H9 (cell line): ENCODE results near the gene HS6ST3. TPM values are rescaled to one million over a fixed set of nuclear protein-coding genes. Genes with fewer than 3 reads are reported as not detected.

Source experiments
- DNase-seq: peaks from one replicate; pipeline ENCODE4 v3.0.0-alpha.2; 2017
- H2AFZ ChIP-seq: one replicate; pipeline ENCODE4 v1.6.1; 2013; ENCODE audit warnings: mild to moderate bottlenecking, low read length, control low read depth, moderate library complexity
- H2AK5ac ChIP-seq: 2 replicates; pipeline ENCODE4 v1.6.1; 2013; ENCODE audit warnings: low read length, control low read depth, mixed read lengths; ENCODE audit not compliant: insufficient read length
- H2BK120ac ChIP-seq: one replicate; pipeline ENCODE4 v1.6.1; 2013; ENCODE audit warnings: low read depth, mild to moderate bottlenecking, low read length, control low read depth, inconsistent platforms; ENCODE audit not compliant: poor library complexity, severe bottlenecking
- H2BK12ac ChIP-seq: 2 replicates; pipeline ENCODE4 v1.6.1; 2013; ENCODE audit warnings: low read length, control low read depth, mixed read lengths, low read depth; ENCODE audit not compliant: insufficient read length
- H2BK15ac ChIP-seq: 2 replicates; pipeline ENCODE4 v1.6.1; 2013; ENCODE audit warnings: low read depth, low read length, control low read depth
- H2BK20ac ChIP-seq: one replicate; pipeline ENCODE4 v1.6.1; 2013; ENCODE audit warnings: low read depth, mild to moderate bottlenecking, low read length, control low read depth, inconsistent platforms; ENCODE audit not compliant: poor library complexity, severe bottlenecking
- H2BK5ac ChIP-seq: 2 replicates; pipeline ENCODE4 v1.6.1; 2013; ENCODE audit warnings: low read length, control low read depth, mixed read lengths; ENCODE audit not compliant: insufficient read length
- H3K14ac ChIP-seq: 2 replicates; pipeline ENCODE4 v1.6.1; 2013; ENCODE audit warnings: low read length, control low read depth; ENCODE audit not compliant: insufficient read depth
- H3K18ac ChIP-seq: 2 replicates; pipeline ENCODE4 v1.6.1; 2013; ENCODE audit warnings: low read depth, mild to moderate bottlenecking, mixed read lengths, low read length, control low read depth; ENCODE audit not compliant: insufficient read length
- H3K23ac ChIP-seq: 2 replicates; pipeline ENCODE4 v1.6.1; 2013; ENCODE audit warnings: low read length, control low read depth, mixed read lengths, low read depth; ENCODE audit not compliant: insufficient read length
- H3K23me2 ChIP-seq: 2 replicates; pipeline ENCODE4 v1.6.1; 2013; ENCODE audit warnings: low read depth, mild to moderate bottlenecking, mixed read lengths, low read length, control low read depth; ENCODE audit not compliant: insufficient read length, poor library complexity, severe bottlenecking
- H3K27ac ChIP-seq: 2 replicates; pipeline ENCODE4 v1.5.1; 2013; ENCODE audit warnings: low read length, control low read depth, mixed read lengths, low read depth; ENCODE audit not compliant: insufficient read length
- H3K27me3 ChIP-seq: 2 replicates; pipeline ENCODE4 v1.6.1; 2013; ENCODE audit warnings: low read length, control low read depth, inconsistent platforms; ENCODE audit not compliant: insufficient read depth
- H3K4ac ChIP-seq: 2 replicates; pipeline ENCODE4 v1.6.1; 2013; ENCODE audit warnings: low read depth, mild to moderate bottlenecking, control low read depth, inconsistent platforms, low read length, moderate library complexity
- H3K4me1 ChIP-seq: 2 replicates; pipeline ENCODE4 v1.6.1; 2013; ENCODE audit warnings: low read length, control low read depth, inconsistent platforms; ENCODE audit not compliant: insufficient read depth
- H3K4me2 ChIP-seq: 2 replicates; pipeline ENCODE4 v1.6.1; 2013; ENCODE audit warnings: low read length, control low read depth, mixed read lengths; ENCODE audit not compliant: insufficient read length, insufficient read depth
- H3K56ac ChIP-seq: 2 replicates; pipeline ENCODE4 v1.6.1; 2013; ENCODE audit warnings: low read depth, mild to moderate bottlenecking, mixed read lengths, low read length, control low read depth; ENCODE audit not compliant: insufficient read length
- H3K79me1 ChIP-seq: 2 replicates; pipeline ENCODE4 v1.6.1; 2013; ENCODE audit warnings: low read depth, mild to moderate bottlenecking, moderate library complexity, low read length, control low read depth, inconsistent platforms; ENCODE audit not compliant: insufficient read depth, poor library complexity, severe bottlenecking
- H3K79me2 ChIP-seq: 2 replicates; pipeline ENCODE4 v1.6.1; 2013; ENCODE audit warnings: low read length, control low read depth, inconsistent platforms; ENCODE audit not compliant: insufficient read depth
- H3K9ac ChIP-seq: 2 replicates; pipeline ENCODE4 v1.6.1; 2013; ENCODE audit warnings: low read length, control low read depth, mixed read lengths; ENCODE audit not compliant: insufficient read length; ENCODE audit errors: extremely low read depth
- H3K9me3 ChIP-seq: one replicate; pipeline ENCODE4 v1.6.1; 2013; ENCODE audit warnings: low read depth, low read length, inconsistent platforms; ENCODE audit not compliant: control insufficient read depth
- H3T11ph ChIP-seq: one replicate; pipeline ENCODE4 v1.6.1; 2013; ENCODE audit warnings: mild to moderate bottlenecking, low read length, control low read depth, inconsistent platforms
- H4K20me1 ChIP-seq: one replicate; pipeline ENCODE4 v1.6.1; 2013; ENCODE audit not compliant: control insufficient read depth, insufficient read length, insufficient read depth
- H4K5ac ChIP-seq: 2 replicates; pipeline ENCODE4 v1.6.1; 2013; ENCODE audit warnings: low read depth, mild to moderate bottlenecking, mixed read lengths, low read length, control low read depth; ENCODE audit not compliant: insufficient read length
- H4K8ac ChIP-seq: replicated peaks from 2 replicates; pipeline ENCODE4 v1.6.1; 2013; ENCODE audit warnings: low read length, control low read depth, mixed read lengths, low read depth; ENCODE audit not compliant: insufficient read length
- H4K91ac ChIP-seq: 2 replicates; pipeline ENCODE4 v1.6.1; 2013; ENCODE audit warnings: low read depth, mild to moderate bottlenecking, moderate library complexity, mixed read lengths, low read length, control low read depth; ENCODE audit not compliant: insufficient read length
- H3K27ac Mint-ChIP-seq, 3 experiments: 2 replicates in 2 of 3; 3 replicates in 1 of 3; pipeline ENCODE4 v1.8.0; 2020 to 2021; ENCODE audit warnings: mixed read lengths in 3 of 3, mild to moderate bottlenecking in 1 of 3, moderate library complexity in 1 of 3
- H3K27me3 Mint-ChIP-seq: 2 replicates; pipeline ENCODE4 v1.8.0; 2021; ENCODE audit warnings: low read depth, mild to moderate bottlenecking, moderate library complexity, mixed read lengths
- H3K36me3 Mint-ChIP-seq, 3 experiments: 2 replicates in 2 of 3; 3 replicates in 1 of 3; pipeline ENCODE4 v1.8.0; 2020 to 2021; ENCODE audit warnings: low read depth in 3 of 3, mixed read lengths in 3 of 3; ENCODE audit not compliant: insufficient read depth in 1 of 3
- H3K4me1 Mint-ChIP-seq, 2 experiments: 2 replicates each; pipeline ENCODE4 v1.8.0; 2020; ENCODE audit warnings: mixed read lengths in 2 of 2
- H3K4me3 Mint-ChIP-seq, 2 experiments: 2 replicates in 1 of 2; 3 replicates in 1 of 2; pipeline ENCODE4 v1.8.0; 2020 to 2021; ENCODE audit warnings: mild to moderate bottlenecking in 2 of 2, mixed read lengths in 2 of 2, moderate library complexity in 1 of 2
- H3K9me3 Mint-ChIP-seq, 2 experiments: 2 replicates in 1 of 2; 3 replicates in 1 of 2; pipeline ENCODE4 v1.8.0; 2020; ENCODE audit warnings: mild to moderate bottlenecking in 2 of 2, mixed read lengths in 2 of 2, moderate library complexity in 1 of 2
- WGBS: extraction: QIAGEN DNeasy Blood & Tissue Kit; methylation state at CpG from one replicate; pipeline ENCODE4 v1.1.7; 2013; ENCODE audit warnings: missing lambda C conversion rate, low lambda C conversion rate, mixed read lengths; ENCODE audit not compliant: insufficient read length; ENCODE audit errors: extremely low coverage; 5-methylcytosine and 5-hydroxymethylcytosine counted together
- total RNA-seq: library from RNA; stranded (reverse); gene quantifications from 2 replicates; pipeline ENCODE4 v1.2.1, GENCODE V29; 2021
- TF ChIP-seq, protein P1 (sequence below): fragments of 200-600 bp; sonication (generic); conservative IDR thresholded peaks from 3 replicates; pipeline ENCODE4 v1.8.0; 2021; ENCODE audit warnings: antibody characterized with exemption, mild to moderate bottlenecking

The HS6ST3 gene
- total RNA-seq, 1 experiment from 2014 or later, result 0.44 TPM

DNA sequence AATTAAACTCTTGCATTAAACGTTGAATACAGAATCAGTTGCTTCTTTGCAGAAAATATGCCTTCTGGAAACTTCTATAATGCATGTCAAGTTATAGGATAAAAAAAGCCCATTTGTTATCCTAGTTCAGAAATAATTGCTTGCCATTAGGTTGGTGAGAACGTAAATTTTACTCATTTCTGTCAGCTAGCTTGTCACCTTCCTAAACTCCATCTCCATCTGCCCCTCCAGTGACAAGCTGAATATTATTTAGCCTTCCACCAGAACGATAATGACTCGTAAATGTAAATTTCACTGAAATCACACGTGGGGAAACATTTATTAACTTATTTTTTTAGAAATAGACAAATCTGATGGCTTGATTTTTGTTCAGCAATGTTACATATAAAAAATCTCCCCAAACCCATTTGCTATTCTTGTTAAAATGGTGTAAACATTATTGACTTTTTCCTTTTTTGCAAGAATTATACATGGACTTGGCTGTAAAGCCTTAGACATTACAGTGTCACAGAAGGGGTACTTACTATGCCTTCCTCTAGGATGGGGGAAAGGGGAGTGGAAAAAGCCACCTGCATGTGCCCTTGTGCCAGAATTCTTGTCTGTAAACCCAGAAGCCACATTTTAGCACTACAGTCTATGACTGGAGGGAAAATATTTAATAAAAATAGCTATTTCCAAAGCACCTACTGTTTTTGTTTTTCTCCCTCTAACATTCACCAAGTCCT, 577.5 kb downstream of the HS6ST3 start:
- Mint-ChIP-seq H3K36me3 (peaks cover 0 to 7% (median 0%) of the 10 kb centered on the region in 3 experiments; a peak in 3 of 7 replicates), H3K4me3 (no peak overlapping the region), H3K27ac (no peak overlapping the region), H3K9me3 (peaks cover 4 to 5% of the 10 kb centered on the region in 2 experiments), H3K27me3 (no peaks in the 10 kb centered on the region; the same call in 1 of the 2 replicates), H3K4me1 (no peaks in the 10 kb centered on the region)
- Histone ChIP-seq H3K4ac (no peak overlapping the region), H3K9ac (no peak overlapping the region), H2BK12ac (no peak overlapping the region), H3K79me2 (no peaks in the 10 kb centered on the region), H3K79me1 (no peaks in the 10 kb centered on the region), H3K27me3 (no peaks in the 10 kb centered on the region), H3K4me2 (no peak overlapping the region), H2BK20ac (no peak overlapping the region), H3K56ac (no peak overlapping the region), H3K23ac (no peak overlapping the region), H3K9me3 (no peaks in the 10 kb centered on the region), H2AK5ac (no peak overlapping the region), H4K91ac (no peak overlapping the region), H2AFZ (no peak overlapping the region), H3T11ph (no peak overlapping the region), H3K27ac (no peak overlapping the region), H2BK15ac (no peak overlapping the region), H4K5ac (no peak overlapping the region), H2BK120ac (no peak overlapping the region), H3K18ac (no peak overlapping the region), H4K20me1 (no peaks in the 10 kb centered on the region), H3K23me2 (no peaks in the 10 kb centered on the region), H2BK5ac (no peak overlapping the region), H3K4me1 (no peaks in the 10 kb centered on the region), H4K8ac (no peak overlapping the region), H3K14ac (no peak overlapping the region)
- no peak for DNase-seq
- WGBS, result no CpG with 5 or more reads among the region's 5 CpGs
- TF ChIP-seq, protein P1, sequence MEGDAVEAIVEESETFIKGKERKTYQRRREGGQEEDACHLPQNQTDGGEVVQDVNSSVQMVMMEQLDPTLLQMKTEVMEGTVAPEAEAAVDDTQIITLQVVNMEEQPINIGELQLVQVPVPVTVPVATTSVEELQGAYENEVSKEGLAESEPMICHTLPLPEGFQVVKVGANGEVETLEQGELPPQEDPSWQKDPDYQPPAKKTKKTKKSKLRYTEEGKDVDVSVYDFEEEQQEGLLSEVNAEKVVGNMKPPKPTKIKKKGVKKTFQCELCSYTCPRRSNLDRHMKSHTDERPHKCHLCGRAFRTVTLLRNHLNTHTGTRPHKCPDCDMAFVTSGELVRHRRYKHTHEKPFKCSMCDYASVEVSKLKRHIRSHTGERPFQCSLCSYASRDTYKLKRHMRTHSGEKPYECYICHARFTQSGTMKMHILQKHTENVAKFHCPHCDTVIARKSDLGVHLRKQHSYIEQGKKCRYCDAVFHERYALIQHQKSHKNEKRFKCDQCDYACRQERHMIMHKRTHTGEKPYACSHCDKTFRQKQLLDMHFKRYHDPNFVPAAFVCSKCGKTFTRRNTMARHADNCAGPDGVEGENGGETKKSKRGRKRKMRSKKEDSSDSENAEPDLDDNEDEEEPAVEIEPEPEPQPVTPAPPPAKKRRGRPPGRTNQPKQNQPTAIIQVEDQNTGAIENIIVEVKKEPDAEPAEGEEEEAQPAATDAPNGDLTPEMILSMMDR, result no peak
